SK-N-SH treated with all-trans-retinoic acid at 6 μM for 48 hours (cell line): ENCODE results near the gene LEMD2.

Experiments
- ATAC-seq: fragments of 200-7000 bp; cut with Tn5 transposase; 3 replicates; pipeline ENCODE4 v1.9.1; 2020; ENCODE audit warnings: mild to moderate bottlenecking, moderate library complexity
- ARNTL ChIP-seq: fragments of 450-650 bp; formaldehyde crosslinking; IDR thresholded peaks from 2 replicates; pipeline ENCODE4 v1.5.0; 2020; ENCODE audit warnings: low read depth, mild to moderate bottlenecking, moderate library complexity, borderline replicate concordance
- BACH2 ChIP-seq: fragments of 250-450 bp; sonication (Bioruptor Pico); IDR thresholded peaks from 2 replicates; pipeline ENCODE4 v1.9.0; 2021; ENCODE audit warnings: mild to moderate bottlenecking, borderline replicate concordance
- CREB5 ChIP-seq: fragments of 250-450 bp; sonication (Bioruptor Pico); IDR thresholded peaks from 2 replicates; pipeline ENCODE4 v1.5.1; 2020; ENCODE audit warnings: low read depth, mild to moderate bottlenecking, moderate library complexity
- CSDC2 ChIP-seq: fragments of 250-450 bp; sonication (Bioruptor Pico); IDR thresholded peaks from 2 replicates; pipeline ENCODE4 v1.5.0; 2020; ENCODE audit warnings: mild to moderate bottlenecking, moderate library complexity
- ISL1 ChIP-seq: fragments of 250-450 bp; sonication (Bioruptor Pico); IDR thresholded peaks from 2 replicates; pipeline ENCODE4 v2.1.2; 2022; ENCODE audit warnings: mild to moderate bottlenecking, moderate library complexity
- OSR1 ChIP-seq: fragments of 250-450 bp; sonication (Bioruptor Pico); IDR thresholded peaks from 2 replicates; pipeline ENCODE4 v1.8.0; 2022; ENCODE audit warnings: moderate library complexity, mild to moderate bottlenecking, inconsistent platforms
- RARB ChIP-seq: fragments of 250-450 bp; sonication (Bioruptor Pico); IDR thresholded peaks from 2 replicates; pipeline ENCODE4 v1.8.0; 2021; ENCODE audit warnings: mild to moderate bottlenecking, moderate library complexity
- SNAI2 ChIP-seq: fragments of 250-450 bp; sonication (Bioruptor Pico); IDR thresholded peaks from 2 replicates; pipeline ENCODE4 v1.5.0; 2020; ENCODE audit warnings: mild to moderate bottlenecking, moderate library complexity
- TCF4 ChIP-seq: fragments of 250-450 bp; sonication (Bioruptor Pico); IDR thresholded peaks from 2 replicates; pipeline ENCODE4 v1.8.0; 2021; ENCODE audit warnings: mild to moderate bottlenecking, moderate library complexity, borderline replicate concordance
- TOX ChIP-seq: fragments of 250-450 bp; sonication (Bioruptor Pico); IDR thresholded peaks from 2 replicates; pipeline ENCODE4 v1.8.0; 2021; ENCODE audit warnings: mild to moderate bottlenecking, moderate library complexity, borderline replicate concordance
- TSHZ2 ChIP-seq: fragments of 250-450 bp; sonication (Bioruptor Pico); IDR thresholded peaks from 2 replicates; pipeline ENCODE4 v1.5.0; 2020; ENCODE audit warnings: mild to moderate bottlenecking, moderate library complexity
- ZFP3 ChIP-seq: fragments of 250-450 bp; sonication (Bioruptor Pico); IDR thresholded peaks from 2 replicates; pipeline ENCODE4 v1.5.0; 2020; ENCODE audit warnings: mild to moderate bottlenecking, moderate library complexity
- ZFP30 ChIP-seq: fragments of 450-650 bp; formaldehyde crosslinking; IDR thresholded peaks from 2 replicates; pipeline ENCODE4 v1.5.0; 2022; ENCODE audit warnings: mild to moderate bottlenecking, moderate library complexity
- ZNF565 ChIP-seq: fragments of 450-650 bp; formaldehyde crosslinking; conservative IDR thresholded peaks from 2 replicates; pipeline ENCODE4 v1.5.0; 2020; ENCODE audit warnings: low read depth, mild to moderate bottlenecking, moderate library complexity
- ZNF70 ChIP-seq: fragments of 450-650 bp; formaldehyde crosslinking; IDR thresholded peaks from 2 replicates; pipeline ENCODE4 v1.5.0; 2020; ENCODE audit warnings: mild to moderate bottlenecking, moderate library complexity
- ZNF8 ChIP-seq: fragments of 450-650 bp; formaldehyde crosslinking; IDR thresholded peaks from 2 replicates; pipeline ENCODE4 v1.5.0; 2020; ENCODE audit warnings: mild to moderate bottlenecking, moderate library complexity
- TF ChIP-seq, protein P1 (sequence below): fragments of 250-450 bp; sonication (Bioruptor Pico); IDR thresholded peaks from 2 replicates; pipeline ENCODE4 v1.8.0; 2021; ENCODE audit warnings: low read depth, mild to moderate bottlenecking, moderate library complexity, borderline replicate concordance
- TF ChIP-seq, protein P2 (sequence below): fragments of 250-450 bp; sonication (Bioruptor Pico); IDR thresholded peaks from 2 replicates; pipeline ENCODE4 v1.8.0; 2020; ENCODE audit warnings: mild to moderate bottlenecking, moderate library complexity, borderline replicate concordance
- TF ChIP-seq, protein P3 (sequence below): fragments of 250-450 bp; sonication (Bioruptor Pico); IDR thresholded peaks from 2 replicates; pipeline ENCODE4 v1.5.1; 2021; ENCODE audit warnings: mild to moderate bottlenecking, moderate library complexity

Gene LEMD2

DNA sequence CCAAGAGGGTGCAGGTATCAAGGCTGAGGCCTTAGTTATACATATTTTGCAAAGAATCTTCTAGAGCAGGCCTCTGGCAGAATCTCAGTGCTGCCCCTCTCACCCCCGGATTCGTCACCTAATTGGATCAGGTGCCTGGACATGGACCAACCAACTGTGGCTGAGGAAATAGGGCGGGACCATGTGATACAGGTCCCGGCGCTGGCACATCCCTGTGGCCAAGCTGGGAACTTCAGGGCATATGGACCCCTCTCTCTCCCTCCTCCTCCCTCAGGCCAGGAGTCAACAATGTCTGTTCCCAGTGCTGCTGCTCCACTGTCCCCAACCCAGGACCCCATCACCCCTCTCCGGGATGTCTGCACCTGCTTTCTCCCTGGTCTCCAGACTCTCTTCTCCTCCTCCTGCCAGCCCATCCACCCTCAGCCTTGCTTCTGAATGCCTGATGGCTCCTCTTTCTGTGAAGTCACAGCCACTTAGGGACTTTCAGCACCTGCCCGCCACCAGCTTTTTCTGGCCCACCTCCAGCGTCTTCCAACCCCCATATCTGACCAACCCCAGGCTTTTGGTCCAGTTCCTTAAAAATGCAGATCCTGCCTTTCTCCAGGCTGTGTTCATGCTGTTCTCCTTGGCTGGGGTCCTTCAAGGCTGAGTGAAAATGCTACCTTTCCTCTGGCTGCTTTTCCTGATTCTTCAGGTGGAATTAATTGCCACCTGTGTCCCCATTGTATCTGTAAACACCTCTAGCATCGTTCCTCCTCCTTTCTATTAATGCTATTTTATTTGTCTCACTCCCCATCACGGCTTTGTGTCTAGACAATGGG lies 33.9 kb upstream of the LEMD2 start:
- peak; percentile 92 for ATAC-seq
- no peak for TF ChIP-seq ZNF565 (CRISPR knock-in tag)
- TF ChIP-seq ISL1 (CRISPR knock-in tag) = no peak
- no peak for TF ChIP-seq ZFP30 (CRISPR knock-in tag)
- TF ChIP-seq CREB5 (CRISPR knock-in tag) = no peak
- no peak for TF ChIP-seq ARNTL
- no peak for TF ChIP-seq RARB (CRISPR knock-in tag)
- TF ChIP-seq ZNF70 = no peak
- TF ChIP-seq, protein P1, sequence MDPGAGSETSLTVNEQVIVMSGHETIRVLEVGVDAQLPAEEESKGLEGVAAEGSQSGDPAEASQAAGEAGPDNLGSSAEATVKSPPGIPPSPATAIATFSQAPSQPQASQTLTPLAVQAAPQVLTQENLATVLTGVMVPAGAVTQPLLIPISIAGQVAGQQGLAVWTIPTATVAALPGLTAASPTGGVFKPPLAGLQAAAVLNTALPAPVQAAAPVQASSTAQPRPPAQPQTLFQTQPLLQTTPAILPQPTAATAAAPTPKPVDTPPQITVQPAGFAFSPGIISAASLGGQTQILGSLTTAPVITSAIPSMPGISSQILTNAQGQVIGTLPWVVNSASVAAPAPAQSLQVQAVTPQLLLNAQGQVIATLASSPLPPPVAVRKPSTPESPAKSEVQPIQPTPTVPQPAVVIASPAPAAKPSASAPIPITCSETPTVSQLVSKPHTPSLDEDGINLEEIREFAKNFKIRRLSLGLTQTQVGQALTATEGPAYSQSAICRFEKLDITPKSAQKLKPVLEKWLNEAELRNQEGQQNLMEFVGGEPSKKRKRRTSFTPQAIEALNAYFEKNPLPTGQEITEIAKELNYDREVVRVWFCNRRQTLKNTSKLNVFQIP (CRISPR knock-in tag) = no peak
- TF ChIP-seq, protein P2, sequence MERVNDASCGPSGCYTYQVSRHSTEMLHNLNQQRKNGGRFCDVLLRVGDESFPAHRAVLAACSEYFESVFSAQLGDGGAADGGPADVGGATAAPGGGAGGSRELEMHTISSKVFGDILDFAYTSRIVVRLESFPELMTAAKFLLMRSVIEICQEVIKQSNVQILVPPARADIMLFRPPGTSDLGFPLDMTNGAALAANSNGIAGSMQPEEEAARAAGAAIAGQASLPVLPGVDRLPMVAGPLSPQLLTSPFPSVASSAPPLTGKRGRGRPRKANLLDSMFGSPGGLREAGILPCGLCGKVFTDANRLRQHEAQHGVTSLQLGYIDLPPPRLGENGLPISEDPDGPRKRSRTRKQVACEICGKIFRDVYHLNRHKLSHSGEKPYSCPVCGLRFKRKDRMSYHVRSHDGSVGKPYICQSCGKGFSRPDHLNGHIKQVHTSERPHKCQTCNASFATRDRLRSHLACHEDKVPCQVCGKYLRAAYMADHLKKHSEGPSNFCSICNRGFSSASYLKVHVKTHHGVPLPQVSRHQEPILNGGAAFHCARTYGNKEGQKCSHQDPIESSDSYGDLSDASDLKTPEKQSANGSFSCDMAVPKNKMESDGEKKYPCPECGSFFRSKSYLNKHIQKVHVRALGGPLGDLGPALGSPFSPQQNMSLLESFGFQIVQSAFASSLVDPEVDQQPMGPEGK (CRISPR knock-in tag) = no peak
- TF ChIP-seq ZFP3 (CRISPR knock-in tag) = no peak
- no peak for TF ChIP-seq SNAI2 (CRISPR knock-in tag)

DNA sequence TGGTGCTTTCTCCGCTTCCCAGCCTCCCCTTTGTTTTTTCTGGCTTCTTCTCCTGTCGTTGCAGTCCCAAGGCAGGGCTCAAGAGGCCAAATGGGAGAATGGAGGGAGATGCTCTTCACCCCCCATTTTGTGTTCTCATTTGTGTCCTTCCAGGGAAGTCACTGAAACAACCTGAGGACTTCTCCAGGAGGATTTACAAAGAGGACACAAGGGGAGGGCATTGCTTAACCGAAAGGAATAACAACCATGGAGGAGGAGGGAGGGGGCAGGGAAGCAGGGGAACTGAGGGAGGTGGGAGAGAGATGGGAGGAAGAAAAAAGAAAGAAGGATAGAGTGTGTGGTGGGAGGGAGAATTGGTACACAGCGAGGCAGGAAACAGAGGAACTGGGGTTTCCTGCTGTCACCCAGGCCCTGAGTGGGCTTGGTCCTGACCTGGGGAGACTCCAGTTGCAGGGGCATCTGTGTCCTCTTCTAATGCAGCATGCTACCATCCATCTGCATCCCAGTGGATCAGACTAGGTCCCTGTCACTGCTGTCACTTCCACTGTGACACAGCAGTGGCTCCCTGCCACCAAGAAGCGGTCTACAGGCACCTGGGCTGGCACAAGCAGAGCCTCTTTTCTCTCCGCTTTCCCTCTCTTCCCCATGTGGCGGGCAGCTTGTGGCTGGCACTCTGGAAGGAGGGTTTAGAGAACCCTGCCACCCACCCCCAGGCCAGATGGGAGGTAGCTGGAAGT lies 32.0 kb upstream of the LEMD2 start:
- no peak for ATAC-seq
- TF ChIP-seq ZFP3 (CRISPR knock-in tag) (no peak), BACH2 (no peak), TCF4 (CRISPR knock-in tag) (no peak), ISL1 (CRISPR knock-in tag) (no peak)

DNA sequence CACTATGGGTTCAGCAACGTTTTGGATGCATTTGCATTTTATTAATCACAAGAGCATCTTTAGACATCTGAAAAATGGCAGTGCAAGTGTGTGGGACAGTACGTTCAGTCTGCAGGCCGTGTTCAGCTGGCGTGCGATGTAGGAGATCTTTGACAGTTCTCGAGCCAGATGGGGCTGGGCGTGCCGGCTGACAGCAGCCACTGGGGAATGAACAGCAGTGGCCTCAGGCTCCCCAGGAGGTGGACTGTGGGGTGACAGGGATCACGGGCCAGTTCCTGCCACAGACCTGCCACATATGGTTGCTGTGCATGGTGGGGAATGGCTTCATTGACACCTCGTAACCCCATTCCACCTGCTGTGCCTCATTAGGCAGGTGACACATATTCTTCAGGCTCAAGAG lies 31.3 kb upstream of the LEMD2 start:
- no peak for TF ChIP-seq TCF4 (CRISPR knock-in tag)
- TF ChIP-seq, protein P3, sequence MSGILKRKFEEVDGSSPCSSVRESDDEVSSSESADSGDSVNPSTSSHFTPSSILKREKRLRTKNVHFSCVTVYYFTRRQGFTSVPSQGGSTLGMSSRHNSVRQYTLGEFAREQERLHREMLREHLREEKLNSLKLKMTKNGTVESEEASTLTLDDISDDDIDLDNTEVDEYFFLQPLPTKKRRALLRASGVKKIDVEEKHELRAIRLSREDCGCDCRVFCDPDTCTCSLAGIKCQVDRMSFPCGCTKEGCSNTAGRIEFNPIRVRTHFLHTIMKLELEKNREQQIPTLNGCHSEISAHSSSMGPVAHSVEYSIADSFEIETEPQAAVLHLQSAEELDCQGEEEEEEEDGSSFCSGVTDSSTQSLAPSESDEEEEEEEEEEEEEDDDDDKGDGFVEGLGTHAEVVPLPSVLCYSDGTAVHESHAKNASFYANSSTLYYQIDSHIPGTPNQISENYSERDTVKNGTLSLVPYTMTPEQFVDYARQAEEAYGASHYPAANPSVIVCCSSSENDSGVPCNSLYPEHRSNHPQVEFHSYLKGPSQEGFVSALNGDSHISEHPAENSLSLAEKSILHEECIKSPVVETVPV (CRISPR knock-in tag) = no peak
- no peak for TF ChIP-seq ZNF565 (CRISPR knock-in tag)
- TF ChIP-seq TSHZ2 = no peak
- no peak for TF ChIP-seq CSDC2
- no peak for TF ChIP-seq RARB (CRISPR knock-in tag)
- TF ChIP-seq, protein P2 (CRISPR knock-in tag) = no peak
- no peak for TF ChIP-seq ZNF8 (CRISPR knock-in tag)
- TF ChIP-seq SNAI2 (CRISPR knock-in tag) = no peak
- TF ChIP-seq ZNF70 = no peak
- TF ChIP-seq ISL1 (CRISPR knock-in tag) = no peak
- no peak for TF ChIP-seq OSR1 (CRISPR knock-in tag)
- no peak for TF ChIP-seq TOX (CRISPR knock-in tag)
- ATAC-seq = no peak
